HuH-7.5 (cell line): ENCODE data around the gene CLPTM1L.

Experiments
- DNase-seq: peaks from one replicate; pipeline ENCODE4 v3.0.0; 2011; ENCODE audit warnings: low spot score

The CLPTM1L gene

DNA sequence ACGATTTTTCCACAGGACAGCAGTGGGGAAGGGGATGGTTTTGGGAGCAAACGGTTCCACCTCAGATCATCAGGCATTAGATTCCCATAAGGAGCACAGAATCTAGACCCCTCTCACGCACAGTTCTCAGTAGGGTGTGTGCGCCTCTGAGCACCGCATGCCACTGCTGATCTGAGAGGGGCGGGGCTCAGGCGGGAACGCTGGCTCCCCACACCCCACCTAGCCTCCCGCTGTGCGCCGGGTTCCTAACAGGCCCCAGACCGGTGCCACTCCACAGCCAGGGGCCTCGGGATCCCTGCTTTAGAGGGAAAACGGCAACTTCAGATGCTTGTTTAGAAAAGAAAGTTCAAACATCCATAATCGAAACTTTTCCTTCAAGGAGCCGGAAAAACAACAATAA, 70.4 kb downstream of the CLPTM1L start:
- DNase-seq = no peak

GRCh38 chr5:1273745-1274144, 71.2 kb downstream of the CLPTM1L start:
- no peak for DNase-seq

GRCh38 chr5:1272201-1272600, 72.7 kb downstream of the CLPTM1L start:
- no peak for DNase-seq

DNA sequence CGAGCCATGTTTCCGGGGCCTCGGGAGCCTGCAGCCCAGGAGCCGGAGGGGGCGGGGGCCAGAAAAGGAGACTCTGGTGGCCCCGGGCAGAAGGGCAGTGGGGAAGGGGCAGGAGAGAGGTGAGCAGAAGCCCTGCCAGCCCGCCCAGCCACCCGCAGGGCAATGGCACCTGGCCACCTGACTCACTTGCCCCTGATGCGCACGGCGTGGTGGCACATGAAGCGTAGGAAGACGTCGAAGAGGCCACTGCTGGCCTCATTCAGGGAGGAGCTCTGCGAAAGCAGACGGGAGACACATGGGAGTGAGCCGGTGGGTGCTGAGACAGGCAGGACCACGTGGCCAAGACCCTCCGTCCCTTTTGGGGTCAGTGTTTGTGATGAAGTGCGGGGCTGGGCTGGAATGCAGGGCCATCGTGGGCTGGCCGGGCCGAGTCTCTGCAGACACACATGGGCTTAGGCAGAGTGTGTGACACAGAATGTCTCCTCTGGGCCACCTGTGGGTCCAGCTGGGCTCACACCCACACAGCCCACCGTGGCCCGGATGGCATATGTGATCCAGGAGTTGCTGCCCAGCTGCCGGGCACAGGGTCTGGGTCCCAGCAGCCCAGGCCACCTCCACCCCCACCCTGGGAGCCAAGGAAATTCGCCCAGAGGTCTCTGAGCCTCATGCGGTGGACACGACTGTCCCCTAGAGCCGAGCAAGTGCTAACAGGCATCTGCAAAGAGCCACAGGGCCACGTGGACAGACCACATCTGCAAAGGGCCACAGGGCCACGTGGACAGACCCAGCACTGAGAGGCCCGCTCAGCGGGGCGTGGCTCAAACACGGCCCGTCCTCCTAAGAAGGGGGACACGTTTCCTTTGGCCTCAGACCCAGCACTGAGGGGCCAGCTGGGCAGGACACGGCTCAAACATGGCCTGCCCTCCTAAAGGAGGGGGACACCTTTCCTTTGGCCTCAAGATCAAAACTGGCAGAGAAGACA, 73.7 kb downstream of the CLPTM1L start:
- DNase-seq = no peak

DNA sequence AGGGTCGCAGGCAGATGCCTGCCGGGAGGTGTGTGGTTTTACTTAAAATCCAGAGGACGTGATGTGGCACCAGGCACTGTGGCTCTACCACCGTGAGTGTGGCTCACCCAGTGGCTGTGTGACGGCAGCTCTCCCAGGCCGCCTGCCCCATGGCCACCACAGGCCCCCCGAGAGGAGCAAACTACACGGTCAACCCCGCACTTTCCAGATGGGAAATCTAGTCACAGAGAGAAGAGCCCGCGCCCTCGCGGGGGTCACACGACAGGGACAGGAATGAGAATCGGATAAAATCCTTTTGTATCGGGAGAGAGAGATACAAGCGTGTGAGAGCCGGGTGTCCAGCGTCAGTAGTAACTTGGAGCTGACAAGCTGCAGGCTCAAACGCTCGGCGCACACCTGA, 74.5 kb downstream of the CLPTM1L start:
- no peak for DNase-seq

DNA sequence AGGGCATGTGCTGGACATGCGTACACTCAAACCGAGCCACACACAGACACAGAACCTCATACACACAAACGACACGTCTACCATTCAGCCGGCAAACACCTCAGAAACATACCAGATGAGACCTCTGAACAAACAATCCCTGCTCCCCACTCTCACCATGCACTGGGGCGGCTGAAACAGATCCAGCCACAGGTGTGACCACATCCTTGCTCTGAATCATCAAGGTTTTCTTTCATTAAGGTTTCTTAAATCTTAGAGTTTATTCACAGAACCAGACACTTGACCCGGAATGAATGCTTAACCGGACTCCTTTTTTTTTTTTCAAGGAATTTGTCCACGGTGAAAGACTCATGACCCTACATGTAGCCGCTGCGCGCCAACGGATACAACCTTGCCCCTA, 76.2 kb downstream of the CLPTM1L start:
- DNase-seq = no peak

DNA sequence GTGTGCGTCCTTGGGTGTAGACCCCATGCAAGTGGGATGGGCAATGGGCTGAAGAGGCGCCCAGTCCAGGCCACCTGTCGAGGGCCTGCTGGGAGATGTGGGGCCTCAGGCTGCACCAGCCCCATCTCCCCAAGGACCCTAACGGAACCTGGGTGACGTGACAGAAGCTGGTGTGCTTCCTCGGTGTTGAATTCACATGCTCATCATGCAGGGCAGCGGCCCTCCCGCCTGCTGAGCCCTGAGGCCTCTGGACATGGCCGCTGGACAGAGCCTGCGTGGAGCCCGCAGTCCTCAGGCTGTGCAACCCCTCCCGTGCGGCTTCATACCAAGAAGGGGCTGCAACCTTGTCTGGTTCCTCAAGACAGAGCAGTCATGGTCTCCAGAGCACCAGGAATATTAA, 76.8 kb downstream of the CLPTM1L start:
- no peak for DNase-seq
